ENCODE results near the gene NR3C2. TPM values are rescaled to one million over a fixed set of nuclear protein-coding genes. Genes with fewer than 3 reads are reported as not detected.

The NR3C2 gene
- total RNA-seq, 2 experiments from 2014 or later = 5.3 to 5.7 TPM

DNA sequence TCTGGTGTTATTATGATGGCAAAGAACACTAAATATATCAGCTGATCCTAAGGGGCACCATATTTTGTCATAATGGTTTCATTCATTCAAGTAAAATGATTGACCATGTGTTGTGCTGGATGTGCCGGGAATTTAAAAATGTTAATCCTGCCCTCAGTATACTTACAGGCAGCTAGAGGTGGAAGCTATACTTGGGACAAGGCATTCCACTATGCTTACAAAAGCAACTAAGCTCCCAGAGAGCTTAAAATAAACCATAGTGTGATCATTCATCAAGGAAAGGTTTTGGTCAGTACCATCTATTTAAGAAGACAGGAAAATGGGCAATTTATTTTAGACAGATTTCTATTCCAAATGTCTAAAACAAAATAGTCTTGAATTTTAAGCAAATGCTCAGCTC lies 46.4 kb downstream of the NR3C2 start:
- no peak for ATAC-seq
- Mint-ChIP-seq H3K27ac (no peak overlapping the region), H3K4me1 (ENCODE audit: low read depth) (no peaks in the 10 kb centered on the region), H3K27me3 (ENCODE audit: low read depth) (no peaks in the 10 kb centered on the region), H3K36me3 (ENCODE audit: low read depth) (peaks cover 2% of the 10 kb centered on the region), H3K9me3 (ENCODE audit: insufficient read depth) (no peaks in the 10 kb centered on the region), H3K4me3 (no peak overlapping the region)
- POLR2A ChIA-PET = no interaction called here
- CTCF ChIA-PET = interaction anchor here (0.8 kb wide), 1 partner anchor 8 kb away, joined by 4 read pairs; no protein-coding TSS in a partner anchor
- DNase-seq = no peak

DNA sequence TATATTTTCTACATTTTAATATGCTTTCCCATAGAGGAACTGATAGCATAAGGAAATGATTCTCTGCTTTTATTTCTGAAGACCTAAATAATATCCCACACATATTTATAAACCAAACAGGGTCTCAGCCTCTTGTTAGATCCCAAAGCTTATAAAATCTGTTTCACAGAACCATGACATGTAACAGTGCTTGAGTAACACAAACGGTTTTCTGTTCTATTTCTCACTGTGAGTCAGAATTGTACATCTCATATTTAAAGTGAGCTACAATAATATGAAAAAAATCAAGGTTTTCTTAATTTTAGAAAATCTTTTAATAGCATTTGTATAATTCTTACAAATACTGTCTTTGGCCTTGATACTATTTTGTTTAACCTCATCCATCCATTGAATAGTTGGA lies 51.2 kb downstream of the NR3C2 start:
- no peaks in the 10 kb centered on the region for H3K4me1 Mint-ChIP-seq (ENCODE audit: low read depth)
- H3K27ac Mint-ChIP-seq = no peak overlapping the region
- peaks cover 2% of the 10 kb centered on the region for H3K36me3 Mint-ChIP-seq (ENCODE audit: low read depth)
- no peaks in the 10 kb centered on the region for H3K27me3 Mint-ChIP-seq (ENCODE audit: low read depth)
- POLR2A ChIA-PET = no interaction called here
- CTCF ChIA-PET = interaction anchor here (1.7 kb wide), 1 partner anchor 335 kb away, joined by 3 read pairs; no protein-coding TSS in a partner anchor
- no peak overlapping the region for H3K4me3 Mint-ChIP-seq
- ATAC-seq (no peak), DNase-seq (no peak)
- no peaks in the 10 kb centered on the region for H3K9me3 Mint-ChIP-seq (ENCODE audit: insufficient read depth)

GRCh38 chr4:148390311-148390710 lies 51.9 kb downstream of the NR3C2 start:
- H3K27me3 Mint-ChIP-seq (ENCODE audit: low read depth) = no peaks in the 10 kb centered on the region
- H3K27ac Mint-ChIP-seq = no peak overlapping the region
- ChIA-PET CTCF (no interaction called here), POLR2A (no interaction called here)
- no peaks in the 10 kb centered on the region for H3K9me3 Mint-ChIP-seq (ENCODE audit: insufficient read depth)
- DNase-seq (no peak), ATAC-seq (no peak)
- peaks cover 2% of the 10 kb centered on the region for H3K36me3 Mint-ChIP-seq (ENCODE audit: low read depth)
- H3K4me3 Mint-ChIP-seq = no peak overlapping the region
- no peaks in the 10 kb centered on the region for H3K4me1 Mint-ChIP-seq (ENCODE audit: low read depth)

GRCh38 chr4:148380291-148380690 lies 61.9 kb downstream of the NR3C2 start:
- H3K27me3 Mint-ChIP-seq (ENCODE audit: low read depth) = no peaks in the 10 kb centered on the region
- ChIA-PET CTCF (no interaction called here), POLR2A (no interaction called here)
- H3K9me3 Mint-ChIP-seq (ENCODE audit: insufficient read depth) = peaks cover 3% of the 10 kb centered on the region
- peaks cover 9% of the 10 kb centered on the region for H3K4me1 Mint-ChIP-seq (ENCODE audit: low read depth)
- no peak overlapping the region for H3K27ac Mint-ChIP-seq
- DNase-seq = no peak
- H3K36me3 Mint-ChIP-seq (ENCODE audit: low read depth) = no peaks in the 10 kb centered on the region
- ATAC-seq = no peak
- no peak overlapping the region for H3K4me3 Mint-ChIP-seq

- Mint-ChIP-seq H3K4me1 (ENCODE audit: low read depth) (peaks cover 9% of the 10 kb centered on the region), H3K27ac (peak overlapping the region; percentile 68), H3K27me3 (ENCODE audit: low read depth) (no peaks in the 10 kb centered on the region), H3K4me3 (peak overlapping the region; percentile 38), H3K9me3 (ENCODE audit: insufficient read depth) (peaks cover 3% of the 10 kb centered on the region), H3K36me3 (ENCODE audit: low read depth) (no peaks in the 10 kb centered on the region)
- DNase-seq = no peak
- no peak for ATAC-seq
- POLR2A ChIA-PET = interaction anchor here (1.3 kb wide), 1 partner anchor 66 kb away, joined by 3 read pairs; the partner anchor contains the start of gene NR3C2
- CTCF ChIA-PET = interaction anchor here (1.4 kb wide), 1 partner anchor 9 kb away, joined by 4 read pairs; no protein-coding TSS in a partner anchor
These were observed 66.1 kb downstream of the NR3C2 start for GRCh38 chr4:148376151-148376550.

DNA sequence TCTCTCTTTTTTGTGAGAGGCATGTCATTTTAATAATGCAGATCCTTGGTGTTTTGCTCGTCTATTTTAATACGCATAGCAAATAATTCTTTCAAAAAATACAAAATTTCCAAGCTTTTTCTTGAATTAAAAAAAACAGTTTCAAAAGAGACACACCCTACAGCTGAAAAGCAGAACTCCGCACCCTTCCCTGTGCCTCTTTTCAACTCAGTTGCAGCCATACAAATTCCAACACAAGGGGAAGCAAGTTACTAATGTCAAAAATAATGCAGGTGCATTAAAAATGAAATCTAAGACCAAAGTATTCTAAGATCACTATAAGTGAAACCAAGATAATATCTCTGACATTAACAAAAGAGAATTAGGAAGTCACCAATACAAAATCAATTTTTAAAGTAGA lies 66.6 kb downstream of the NR3C2 start:
- DNase-seq = no peak
- CTCF ChIA-PET = interaction anchor here (1.4 kb wide), 1 partner anchor 9 kb away, joined by 4 read pairs; no protein-coding TSS in a partner anchor
- no peak overlapping the region for H3K4me3 Mint-ChIP-seq
- ATAC-seq = no peak
- no peak overlapping the region for H3K27ac Mint-ChIP-seq
- H3K36me3 Mint-ChIP-seq (ENCODE audit: low read depth) = no peaks in the 10 kb centered on the region
- POLR2A ChIA-PET = interaction anchor here (1.3 kb wide), 1 partner anchor 67 kb away, joined by 3 read pairs; the partner anchor contains the start of gene NR3C2
- peaks cover 3% of the 10 kb centered on the region for H3K9me3 Mint-ChIP-seq (ENCODE audit: insufficient read depth)
- H3K27me3 Mint-ChIP-seq (ENCODE audit: low read depth) = no peaks in the 10 kb centered on the region
- H3K4me1 Mint-ChIP-seq (ENCODE audit: low read depth) = peaks cover 9% of the 10 kb centered on the region

GRCh38 chr4:148373093-148373492 lies 69.1 kb downstream of the NR3C2 start:
- Mint-ChIP-seq H3K36me3 (ENCODE audit: low read depth) (no peaks in the 10 kb centered on the region), H3K4me1 (ENCODE audit: low read depth) (peaks cover 9% of the 10 kb centered on the region), H3K27ac (no peak overlapping the region), H3K27me3 (ENCODE audit: low read depth) (no peaks in the 10 kb centered on the region), H3K9me3 (ENCODE audit: insufficient read depth) (peaks cover 3% of the 10 kb centered on the region), H3K4me3 (no peak overlapping the region)
- DNase-seq (no peak), ATAC-seq (no peak)
- POLR2A ChIA-PET = no interaction called here
- CTCF ChIA-PET = no interaction called here

GRCh38 chr4:148369919-148370318 lies 72.3 kb downstream of the NR3C2 start:
- no peak overlapping the region for H3K27ac Mint-ChIP-seq
- ChIA-PET CTCF (interaction anchor here (1.2 kb wide), 1 partner anchor 77 kb away, joined by 3 read pairs; no protein-coding TSS in a partner anchor), POLR2A (no interaction called here)
- no peaks in the 10 kb centered on the region for H3K4me1 Mint-ChIP-seq (ENCODE audit: low read depth)
- ATAC-seq = no peak
- H3K36me3 Mint-ChIP-seq (ENCODE audit: low read depth) = no peaks in the 10 kb centered on the region
- no peaks in the 10 kb centered on the region for H3K27me3 Mint-ChIP-seq (ENCODE audit: low read depth)
- no peak overlapping the region for H3K4me3 Mint-ChIP-seq
- no peak for DNase-seq
- no peaks in the 10 kb centered on the region for H3K9me3 Mint-ChIP-seq (ENCODE audit: insufficient read depth)

DNA sequence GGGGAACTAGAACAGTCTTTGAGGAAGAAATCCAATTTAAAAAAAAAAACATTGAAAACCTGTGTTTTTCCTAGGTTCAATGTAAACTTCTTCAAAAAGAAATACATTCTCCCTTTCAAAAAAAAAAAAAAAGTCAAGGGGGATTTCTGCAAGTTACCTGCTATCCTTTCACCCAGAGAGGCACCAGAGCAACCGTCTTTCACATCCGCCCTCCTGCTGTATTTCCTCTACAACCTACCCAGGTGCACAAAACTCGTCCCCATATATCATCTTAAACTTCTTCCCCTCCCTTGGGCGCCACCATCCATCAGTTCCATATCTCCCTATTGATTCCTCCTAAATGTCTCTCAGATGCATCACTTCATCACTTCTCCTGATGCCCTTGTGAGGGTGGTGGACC lies 74.5 kb downstream of the NR3C2 start:
- H3K4me3 Mint-ChIP-seq = no peak overlapping the region
- no peaks in the 10 kb centered on the region for H3K4me1 Mint-ChIP-seq (ENCODE audit: low read depth)
- H3K27ac Mint-ChIP-seq = no peak overlapping the region
- DNase-seq = no peak
- POLR2A ChIA-PET = no interaction called here
- H3K36me3 Mint-ChIP-seq (ENCODE audit: low read depth) = no peaks in the 10 kb centered on the region
- no peaks in the 10 kb centered on the region for H3K9me3 Mint-ChIP-seq (ENCODE audit: insufficient read depth)
- CTCF ChIA-PET = interaction anchor here (1.1 kb wide), 1 partner anchor 9 kb away, joined by 3 read pairs; no protein-coding TSS in a partner anchor
- no peak for ATAC-seq
- no peaks in the 10 kb centered on the region for H3K27me3 Mint-ChIP-seq (ENCODE audit: low read depth)

DNA sequence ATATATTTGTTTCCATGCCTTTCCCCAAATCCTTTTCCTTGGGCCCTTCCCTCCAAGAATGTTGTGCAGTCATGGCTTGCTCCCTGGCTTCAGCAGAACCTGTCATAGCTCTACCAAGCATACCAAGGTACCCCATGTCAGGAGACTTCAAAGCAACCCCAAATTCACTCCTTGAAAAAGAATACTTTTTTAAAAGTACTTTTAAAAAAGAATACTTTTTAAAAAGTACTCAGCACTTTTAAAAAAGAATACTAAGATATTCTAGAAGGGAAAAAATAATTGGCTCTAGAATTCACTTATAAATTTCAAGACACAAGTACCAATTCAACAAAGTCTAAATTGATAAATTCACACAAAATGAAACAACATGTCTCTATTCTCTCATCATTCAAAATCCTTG lies 76.0 kb downstream of the NR3C2 start:
- no peak overlapping the region for H3K27ac Mint-ChIP-seq
- H3K4me1 Mint-ChIP-seq (ENCODE audit: low read depth) = no peaks in the 10 kb centered on the region
- no peak overlapping the region for H3K4me3 Mint-ChIP-seq
- ChIA-PET POLR2A (no interaction called here), CTCF (interaction anchor here (1.5 kb wide), 1 partner anchor 10 kb away, joined by 4 read pairs; no protein-coding TSS in a partner anchor)
- no peak for DNase-seq
- H3K36me3 Mint-ChIP-seq (ENCODE audit: low read depth) = no peaks in the 10 kb centered on the region
- H3K27me3 Mint-ChIP-seq (ENCODE audit: low read depth) = no peaks in the 10 kb centered on the region
- ATAC-seq = no peak
- H3K9me3 Mint-ChIP-seq (ENCODE audit: insufficient read depth) = no peaks in the 10 kb centered on the region

- Mint-ChIP-seq H3K9me3 (ENCODE audit: insufficient read depth) (no peaks in the 10 kb centered on the region), H3K27ac (no peak overlapping the region), H3K4me1 (ENCODE audit: low read depth) (peaks cover 4% of the 10 kb centered on the region), H3K4me3 (no peak overlapping the region), H3K27me3 (ENCODE audit: low read depth) (no peaks in the 10 kb centered on the region), H3K36me3 (ENCODE audit: low read depth) (no peaks in the 10 kb centered on the region)
- DNase-seq (no peak), ATAC-seq (no peak)
- ChIA-PET CTCF (no interaction called here), POLR2A (no interaction called here)
These were observed 77.7 kb downstream of the NR3C2 start for GRCh38 chr4:148364525-148364924.

DNA sequence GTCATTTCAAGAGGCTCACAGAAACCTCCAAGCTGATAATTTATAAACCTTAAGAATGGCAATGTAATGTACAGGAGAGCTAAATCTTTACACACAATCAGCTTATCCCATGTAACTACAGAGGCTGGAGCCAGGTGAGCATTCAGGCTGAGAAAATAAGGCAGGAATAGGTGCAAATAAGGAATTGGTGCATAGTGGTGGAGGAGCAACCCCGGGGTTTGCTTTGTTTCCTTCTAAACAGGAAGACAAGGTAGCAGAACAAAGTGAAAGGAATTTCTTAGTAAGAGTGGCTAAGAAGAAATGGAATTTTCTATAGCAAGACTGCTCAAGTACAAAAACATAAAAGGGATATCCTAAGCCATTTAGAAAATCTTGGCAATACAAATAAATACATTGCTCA lies 82.4 kb downstream of the NR3C2 start:
- H3K9me3 Mint-ChIP-seq (ENCODE audit: insufficient read depth) = no peaks in the 10 kb centered on the region
- peaks cover 14% of the 10 kb centered on the region for H3K4me1 Mint-ChIP-seq (ENCODE audit: low read depth)
- no peak for DNase-seq
- no peaks in the 10 kb centered on the region for H3K27me3 Mint-ChIP-seq (ENCODE audit: low read depth)
- ATAC-seq = no peak
- no peak overlapping the region for H3K27ac Mint-ChIP-seq
- no peak overlapping the region for H3K4me3 Mint-ChIP-seq
- ChIA-PET POLR2A (no interaction called here), CTCF (no interaction called here)
- H3K36me3 Mint-ChIP-seq (ENCODE audit: low read depth) = no peaks in the 10 kb centered on the region

Data from activated CD8-positive, alpha-beta T cell treated with anti-CD3 and anti-CD28 coated beads, Interleukin-2, amount 10 ng/mL, durations not matched to agents 7 days and 5 days (primary cell).